Activated T-helper 17 cell treated with anti-CD3 and anti-CD28 coated beads, Interleukin-2, amount 50 U/mL, for 72 hours (primary cell): Measurements from ENCODE around the gene HOXA11. TPM values are rescaled to one million over a fixed set of nuclear protein-coding genes. Genes with fewer than 3 reads are reported as not detected.

Experiments
- ATAC-seq: fragments of 150-1000 bp; cut with Tn5 transposase; replicated peaks from 2 replicates; pipeline ENCODE4 v1.10.0; 2021; ENCODE audit warnings: mild to moderate bottlenecking, moderate library complexity
- H3K27ac Mint-ChIP-seq: one replicate; pipeline ENCODE4 v1.8.0; 2022; ENCODE audit warnings: mixed read lengths
- H3K27me3 Mint-ChIP-seq: one replicate; pipeline ENCODE4 v1.8.0; 2022; ENCODE audit warnings: mixed read lengths
- H3K36me3 Mint-ChIP-seq: one replicate; pipeline ENCODE4 v1.8.0; 2022; ENCODE audit warnings: low read depth, mild to moderate bottlenecking, mixed read lengths
- H3K4me1 Mint-ChIP-seq: one replicate; pipeline ENCODE4 v1.8.0; 2022; ENCODE audit warnings: mixed read lengths
- H3K4me3 Mint-ChIP-seq: one replicate; pipeline ENCODE4 v1.8.0; 2022; ENCODE audit warnings: mild to moderate bottlenecking, mixed read lengths
- H3K9me3 Mint-ChIP-seq: one replicate; pipeline ENCODE4 v1.8.0; 2022; ENCODE audit warnings: mixed read lengths
- total RNA-seq, 2 donors: library from RNA; stranded (reverse); gene quantifications; one replicate each; pipeline ENCODE4 v1.2.3, GENCODE V29; 2022

Gene HOXA11
- total RNA-seq, 2 donors from 2014 or later = not detected

- peaks cover 51% of the 10 kb centered on the region for H3K27me3 Mint-ChIP-seq
- no peak within 1 kb of the TSS for H3K27ac Mint-ChIP-seq
- H3K9me3 Mint-ChIP-seq = no peaks in the 10 kb centered on the region
- H3K4me3 Mint-ChIP-seq = peak within 1 kb of the TSS; percentile 25
- H3K4me1 Mint-ChIP-seq = peaks cover 10% of the 10 kb centered on the region
- ATAC-seq = no peak
- peaks cover 15% of the 10 kb centered on the region for H3K36me3 Mint-ChIP-seq
These were observed 19.7 kb downstream of the HOXA11 start, which contains the start of gene HOXA9 for GRCh38 chr7:27165089-27165995. HOXA9 (minus strand) TSS chr7:27165537; CDS start chr7:27165457, 80 bp downstream.

GRCh38 chr7:27164367-27165088 is 20.5 kb downstream of the HOXA11 start:
- H3K4me3 Mint-ChIP-seq = no peak overlapping the region
- H3K36me3 Mint-ChIP-seq = peaks cover 15% of the 10 kb centered on the region
- H3K4me1 Mint-ChIP-seq = peaks cover 10% of the 10 kb centered on the region
- ATAC-seq = no peak
- H3K27ac Mint-ChIP-seq = no peak overlapping the region
- H3K9me3 Mint-ChIP-seq = no peaks in the 10 kb centered on the region
- H3K27me3 Mint-ChIP-seq = peaks cover 53% of the 10 kb centered on the region

- Mint-ChIP-seq H3K4me1 (peaks cover 10% of the 10 kb centered on the region), H3K27me3 (peaks cover 56% of the 10 kb centered on the region), H3K9me3 (no peaks in the 10 kb centered on the region), H3K4me3 (no peak overlapping the region), H3K36me3 (peaks cover 15% of the 10 kb centered on the region), H3K27ac (no peak overlapping the region)
- ATAC-seq = no peak
These were observed 21.0 kb downstream of the HOXA11 start for GRCh38 chr7:27164045-27164366.

- H3K27ac Mint-ChIP-seq = no peak overlapping the region
- H3K9me3 Mint-ChIP-seq = no peaks in the 10 kb centered on the region
- ATAC-seq = no peak
- peaks cover 55% of the 10 kb centered on the region for H3K27me3 Mint-ChIP-seq
- peaks cover 5% of the 10 kb centered on the region for H3K4me1 Mint-ChIP-seq
- H3K36me3 Mint-ChIP-seq = peaks cover 10% of the 10 kb centered on the region
- no peak overlapping the region for H3K4me3 Mint-ChIP-seq
These were observed 21.6 kb downstream of the HOXA11 start for GRCh38 chr7:27163288-27164044.

- Mint-ChIP-seq H3K4me1 (peaks cover 10% of the 10 kb centered on the region), H3K9me3 (no peaks in the 10 kb centered on the region), H3K36me3 (peaks cover 11% of the 10 kb centered on the region), H3K4me3 (no peak overlapping the region), H3K27me3 (peaks cover 57% of the 10 kb centered on the region), H3K27ac (no peak overlapping the region)
- ATAC-seq = no peak
These were observed 22.3 kb downstream of the HOXA11 start for GRCh38 chr7:27162561-27163287.

DNA sequence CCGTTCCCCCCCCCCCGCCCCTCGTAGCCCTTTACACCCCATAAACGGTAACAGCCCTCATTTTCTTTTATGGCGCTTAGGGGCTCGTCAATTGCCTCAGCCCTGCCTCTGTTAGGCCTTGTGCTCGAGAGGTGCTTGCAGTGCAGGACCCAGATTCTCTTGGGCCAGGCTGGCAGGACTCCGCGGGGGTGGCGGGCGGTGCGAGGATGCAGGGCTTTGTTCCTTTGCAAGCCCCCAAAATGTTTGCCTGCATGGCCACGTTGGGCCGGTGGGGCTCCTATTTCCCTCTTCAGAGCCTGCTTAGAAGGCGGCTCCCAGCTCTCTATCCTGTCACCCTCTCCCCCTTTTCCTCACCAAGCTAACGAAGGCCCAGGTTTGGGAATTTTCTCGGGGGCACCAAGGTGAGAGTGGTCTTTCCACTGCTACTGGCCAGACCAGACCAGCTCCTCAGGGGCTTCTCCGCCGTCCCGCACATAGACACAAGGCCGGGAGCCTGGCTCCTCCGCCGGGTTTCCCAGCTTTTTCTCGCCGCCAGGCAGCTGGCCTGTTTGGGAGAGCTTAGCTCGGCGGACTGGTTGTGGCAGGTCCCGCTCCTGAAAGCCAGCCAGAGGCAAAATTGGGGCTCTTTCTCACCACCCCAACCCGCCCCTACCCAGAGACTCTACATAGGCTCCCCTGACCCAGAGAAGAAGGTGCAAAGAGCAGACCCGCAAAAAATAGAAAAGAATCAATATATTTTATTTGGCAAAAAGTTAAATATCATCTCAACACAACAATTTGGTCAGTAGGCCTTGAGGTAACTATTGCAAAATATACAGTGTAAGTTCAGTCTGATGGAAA is 23.1 kb downstream of the HOXA11 start:
- Mint-ChIP-seq H3K4me1 (peaks cover 10% of the 10 kb centered on the region), H3K27me3 (peaks cover 57% of the 10 kb centered on the region), H3K9me3 (no peaks in the 10 kb centered on the region), H3K36me3 (peaks cover 11% of the 10 kb centered on the region), H3K27ac (no peak overlapping the region), H3K4me3 (no peak overlapping the region)
- no peak for ATAC-seq

- Mint-ChIP-seq H3K4me3 (peak overlapping the region; percentile 54), H3K27me3 (peaks cover 60% of the 10 kb centered on the region), H3K9me3 (no peaks in the 10 kb centered on the region), H3K27ac (no peak overlapping the region), H3K36me3 (peaks cover 11% of the 10 kb centered on the region), H3K4me1 (peaks cover 10% of the 10 kb centered on the region)
- no peak for ATAC-seq
These were observed 23.8 kb downstream of the HOXA11 start for GRCh38 chr7:27161214-27161720.

- Mint-ChIP-seq H3K4me3 (peak overlapping the region; percentile 54), H3K27ac (no peak overlapping the region), H3K36me3 (peaks cover 8% of the 10 kb centered on the region), H3K9me3 (no peaks in the 10 kb centered on the region), H3K4me1 (peaks cover 8% of the 10 kb centered on the region), H3K27me3 (peaks cover 57% of the 10 kb centered on the region)
- ATAC-seq = peak; percentile 68
These were observed 24.4 kb downstream of the HOXA11 start for GRCh38 chr7:27160546-27161213.

- H3K36me3 Mint-ChIP-seq = peaks cover 5% of the 10 kb centered on the region
- H3K4me1 Mint-ChIP-seq = peaks cover 6% of the 10 kb centered on the region
- no peak for ATAC-seq
- H3K9me3 Mint-ChIP-seq = no peaks in the 10 kb centered on the region
- peak overlapping the region; percentile 54 for H3K4me3 Mint-ChIP-seq
- peaks cover 59% of the 10 kb centered on the region for H3K27me3 Mint-ChIP-seq
- H3K27ac Mint-ChIP-seq = no peak overlapping the region
These were observed 24.9 kb downstream of the HOXA11 start for GRCh38 chr7:27160145-27160545.

DNA sequence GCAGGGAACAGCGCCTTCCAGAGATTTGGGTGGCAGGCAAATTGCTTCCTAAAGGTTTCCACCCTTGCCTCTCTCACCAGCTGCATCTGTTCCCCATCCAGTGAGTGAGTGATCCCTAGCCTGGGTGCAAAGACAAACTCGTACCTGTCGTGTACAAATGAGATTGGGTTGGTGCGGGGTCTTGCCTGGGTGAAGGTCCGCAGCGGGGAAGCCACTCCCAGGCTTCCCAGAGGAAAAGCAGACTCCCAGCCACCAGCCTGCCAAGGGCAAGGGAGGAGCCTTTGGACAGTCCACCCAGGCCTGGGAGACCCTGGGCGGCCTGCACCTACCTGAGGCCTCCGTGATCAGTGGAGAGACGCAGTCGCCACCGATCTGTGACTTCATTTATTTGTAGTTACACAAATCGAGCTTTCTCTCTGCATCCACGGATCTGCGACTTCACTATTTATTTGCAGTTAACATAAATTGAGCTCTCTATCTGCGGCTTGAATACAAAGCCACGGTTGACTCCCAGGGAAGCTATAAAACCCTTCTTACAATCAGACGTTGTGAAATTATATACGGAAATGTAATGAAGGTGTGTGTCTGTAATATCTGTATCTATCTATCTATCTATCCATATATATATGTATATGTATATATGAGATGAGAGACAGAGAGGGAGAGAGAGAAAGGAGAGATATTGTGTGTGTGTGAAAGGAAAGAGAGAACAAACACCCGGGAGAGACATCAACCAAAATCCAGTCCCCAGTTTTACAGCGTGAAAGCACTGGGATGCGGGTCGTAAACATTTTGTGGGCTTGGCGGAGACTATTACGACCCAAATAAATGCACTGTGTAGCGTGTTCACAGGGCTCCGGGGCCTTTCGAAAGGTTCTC is 25.5 kb downstream of the HOXA11 start:
- Mint-ChIP-seq H3K36me3 (peaks cover 10% of the 10 kb centered on the region), H3K27me3 (peaks cover 65% of the 10 kb centered on the region), H3K4me3 (peak overlapping the region; percentile 54), H3K27ac (no peak overlapping the region), H3K4me1 (peaks cover 11% of the 10 kb centered on the region), H3K9me3 (no peaks in the 10 kb centered on the region)
- no peak for ATAC-seq

- ATAC-seq = no peak
- H3K4me3 Mint-ChIP-seq = no peak overlapping the region
- no peaks in the 10 kb centered on the region for H3K9me3 Mint-ChIP-seq
- H3K4me1 Mint-ChIP-seq = peaks cover 15% of the 10 kb centered on the region
- no peak overlapping the region for H3K27ac Mint-ChIP-seq
- H3K27me3 Mint-ChIP-seq = peaks cover 67% of the 10 kb centered on the region
- H3K36me3 Mint-ChIP-seq = peaks cover 15% of the 10 kb centered on the region
These were observed 26.4 kb downstream of the HOXA11 start for GRCh38 chr7:27158436-27159265.
